SK-N-SH treated with all-trans-retinoic acid at 6 μM for 48 hours (cell line): Measurements from ENCODE around the gene SAT1.

Source experiments
- CREB5 ChIP-seq: fragments of 250-450 bp; sonication (Bioruptor Pico); IDR thresholded peaks from 2 replicates; pipeline ENCODE4 v1.5.1; 2020; ENCODE audit warnings: low read depth, mild to moderate bottlenecking, moderate library complexity
- POU6F1 ChIP-seq: fragments of 250-450 bp; sonication (Bioruptor Pico); IDR thresholded peaks from 2 replicates; pipeline ENCODE4 v1.8.0; 2021; ENCODE audit warnings: low read depth, mild to moderate bottlenecking, moderate library complexity, borderline replicate concordance
- RARB ChIP-seq: fragments of 250-450 bp; sonication (Bioruptor Pico); IDR thresholded peaks from 2 replicates; pipeline ENCODE4 v1.8.0; 2021; ENCODE audit warnings: mild to moderate bottlenecking, moderate library complexity
- SNAI2 ChIP-seq: fragments of 250-450 bp; sonication (Bioruptor Pico); IDR thresholded peaks from 2 replicates; pipeline ENCODE4 v1.5.0; 2020; ENCODE audit warnings: mild to moderate bottlenecking, moderate library complexity
- ZC3H10 ChIP-seq: fragments of 250-450 bp; sonication (Bioruptor Pico); IDR thresholded peaks from 2 replicates; pipeline ENCODE4 v1.5.1; 2021; ENCODE audit warnings: mild to moderate bottlenecking, moderate library complexity
- TF ChIP-seq, protein P1 (sequence below): fragments of 250-450 bp; sonication (Bioruptor Pico); IDR thresholded peaks from 2 replicates; pipeline ENCODE4 v1.8.0; 2020; ENCODE audit warnings: mild to moderate bottlenecking, moderate library complexity, borderline replicate concordance

- TF ChIP-seq ZC3H10 (no peak), RARB (CRISPR knock-in tag) (no peak), SNAI2 (CRISPR knock-in tag) (no peak), CREB5 (CRISPR knock-in tag) (no peak), POU6F1 (CRISPR knock-in tag) (no peak)
- TF ChIP-seq, protein P1, sequence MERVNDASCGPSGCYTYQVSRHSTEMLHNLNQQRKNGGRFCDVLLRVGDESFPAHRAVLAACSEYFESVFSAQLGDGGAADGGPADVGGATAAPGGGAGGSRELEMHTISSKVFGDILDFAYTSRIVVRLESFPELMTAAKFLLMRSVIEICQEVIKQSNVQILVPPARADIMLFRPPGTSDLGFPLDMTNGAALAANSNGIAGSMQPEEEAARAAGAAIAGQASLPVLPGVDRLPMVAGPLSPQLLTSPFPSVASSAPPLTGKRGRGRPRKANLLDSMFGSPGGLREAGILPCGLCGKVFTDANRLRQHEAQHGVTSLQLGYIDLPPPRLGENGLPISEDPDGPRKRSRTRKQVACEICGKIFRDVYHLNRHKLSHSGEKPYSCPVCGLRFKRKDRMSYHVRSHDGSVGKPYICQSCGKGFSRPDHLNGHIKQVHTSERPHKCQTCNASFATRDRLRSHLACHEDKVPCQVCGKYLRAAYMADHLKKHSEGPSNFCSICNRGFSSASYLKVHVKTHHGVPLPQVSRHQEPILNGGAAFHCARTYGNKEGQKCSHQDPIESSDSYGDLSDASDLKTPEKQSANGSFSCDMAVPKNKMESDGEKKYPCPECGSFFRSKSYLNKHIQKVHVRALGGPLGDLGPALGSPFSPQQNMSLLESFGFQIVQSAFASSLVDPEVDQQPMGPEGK (CRISPR knock-in tag), result no peak
Measured at GRCh38 chrX:23828881-23829280, 45.9 kb downstream of the SAT1 start.
